T-cell (primary cell): ENCODE data around the gene CTSW. TPM values are rescaled to one million over a fixed set of nuclear protein-coding genes. Genes with fewer than 3 reads are reported as not detected.
A peak's percentile ranks its signal among the peaks of the same experiment; 100 is the strongest.

Experiments used
- ATAC-seq, 4 experiments: fragments of 200-7000 bp in 3 of 4; fragments of 150-1000 bp in 1 of 4; cut with Tn5 transposase; replicated peaks in 1 of 4; 1 replicate in 3 of 4; 2 replicates in 1 of 4; pipeline ENCODE4 v1.10.0; 2021; ENCODE audit warnings: moderate library complexity in 3 of 4, mild to moderate bottlenecking in 2 of 4, moderate number of reproducible peaks in 1 of 4
- CTCF ChIA-PET, 2 donors: fragments of 300-600 bp; sonication (Branson Sonifier 250); formaldehyde crosslinking; loops; one replicate each; lab custom pipeline; 2022; ENCODE audit warnings: antibody characterized with exemption in 2 of 2; lab: Charles Lee
- POLR2A ChIA-PET, 2 donors: fragments of 300-600 bp; sonication (Branson Sonifier 250); formaldehyde crosslinking; loops; one replicate each; lab custom pipeline; 2022; ENCODE audit warnings: antibody characterized with exemption in 2 of 2; lab: Charles Lee
- DNase-seq, 35 experiments: peaks; one replicate each; pipeline versions ENCODE4 v3.0.0 to v3.0.0-alpha.2; 2013 to 2023
- H3K27ac ChIP-seq: one replicate; pipeline ENCODE4 v1.5.1; 2013; ENCODE audit warnings: low read length
- H3K27me3 ChIP-seq, 2 experiments: replicated peaks in 1 of 2; 1 replicate in 1 of 2; 2 replicates in 1 of 2; pipeline versions ENCODE4 v1.6.1 to v1.7.0; 2013; ENCODE audit warnings: low read length in 1 of 2, mixed read lengths in 1 of 2; ENCODE audit not compliant: control insufficient read depth in 2 of 2, insufficient read depth in 2 of 2; ENCODE audit errors: extremely low read depth in 1 of 2
- H3K36me3 ChIP-seq, 2 donors: 1 replicate in 1 of 2; 2 replicates in 1 of 2; pipeline versions ENCODE4 v1.6.1 to v1.7.0; 2013; ENCODE audit warnings: low read length in 1 of 2; ENCODE audit not compliant: control insufficient read depth in 2 of 2, insufficient read depth in 1 of 2; ENCODE audit errors: extremely low read depth in 1 of 2
- H3K4me1 ChIP-seq, 2 experiments: 1 replicate in 1 of 2; 2 replicates in 1 of 2; pipeline versions ENCODE4 v1.6.1 to v1.7.0; 2013; ENCODE audit warnings: low read length in 2 of 2, mixed read lengths in 1 of 2; ENCODE audit not compliant: insufficient read depth in 2 of 2, control insufficient read depth in 1 of 2; ENCODE audit errors: extremely low read depth in 1 of 2
- H3K4me3 ChIP-seq, 2 donors: 1 replicate in 1 of 2; 2 replicates in 1 of 2; pipeline versions ENCODE4 v1.5.1 to v1.7.0; 2013; ENCODE audit warnings: mild to moderate bottlenecking in 2 of 2, low read length in 1 of 2, moderate library complexity in 1 of 2; ENCODE audit not compliant: control insufficient read depth in 1 of 2; ENCODE audit errors: extremely low read depth in 1 of 2
- H3K9me3 ChIP-seq: 2 replicates; pipeline ENCODE4 v1.7.0; 2013
- H3K27ac Mint-ChIP-seq, 2 donors: one replicate each; pipeline ENCODE4 v1.8.0; 2020 to 2021; ENCODE audit warnings: mild to moderate bottlenecking in 2 of 2, mixed read lengths in 2 of 2
- H3K27me3 Mint-ChIP-seq, 2 donors: one replicate each; pipeline ENCODE4 v1.8.0; 2021 to 2022; ENCODE audit warnings: mixed read lengths in 2 of 2
- H3K36me3 Mint-ChIP-seq: one replicate; pipeline ENCODE4 v1.8.0; 2021; ENCODE audit warnings: mixed read lengths
- H3K4me1 Mint-ChIP-seq, 3 donors: one replicate each; pipeline ENCODE4 v1.8.0; 2020 to 2022; ENCODE audit warnings: mixed read lengths in 3 of 3, mild to moderate bottlenecking in 1 of 3
- H3K4me3 Mint-ChIP-seq, 3 donors: one replicate each; pipeline ENCODE4 v1.8.0; 2020 to 2022; ENCODE audit warnings: mild to moderate bottlenecking in 3 of 3, mixed read lengths in 3 of 3, moderate library complexity in 3 of 3
- H3K9me3 Mint-ChIP-seq, 3 donors: one replicate each; pipeline ENCODE4 v1.8.0; 2020 to 2022; ENCODE audit warnings: mixed read lengths in 3 of 3
- WGBS: methylation state at CpG from one replicate; pipeline ENCODE4 v1.1.5; 2013; ENCODE audit warnings: missing lambda C conversion rate; ENCODE audit not compliant: insufficient coverage; 5-methylcytosine and 5-hydroxymethylcytosine counted together
- total RNA-seq, 35 experiments: library from RNA in 6 of 35; stranded (reverse) in 6 of 35; fragments of 120-200 nt in 1 of 35; gene quantifications; one replicate each; pipeline versions ENCODE4 v1.2.1 to v1.2.4 and lab custom pipeline; 2013 to 2026

CTSW gene
- total RNA-seq, 5 donors from 2014 or later (not counting 1 experiment from before 2014, with no cell fraction given) = 45.3 to 127 (median 66.4) TPM

DNA sequence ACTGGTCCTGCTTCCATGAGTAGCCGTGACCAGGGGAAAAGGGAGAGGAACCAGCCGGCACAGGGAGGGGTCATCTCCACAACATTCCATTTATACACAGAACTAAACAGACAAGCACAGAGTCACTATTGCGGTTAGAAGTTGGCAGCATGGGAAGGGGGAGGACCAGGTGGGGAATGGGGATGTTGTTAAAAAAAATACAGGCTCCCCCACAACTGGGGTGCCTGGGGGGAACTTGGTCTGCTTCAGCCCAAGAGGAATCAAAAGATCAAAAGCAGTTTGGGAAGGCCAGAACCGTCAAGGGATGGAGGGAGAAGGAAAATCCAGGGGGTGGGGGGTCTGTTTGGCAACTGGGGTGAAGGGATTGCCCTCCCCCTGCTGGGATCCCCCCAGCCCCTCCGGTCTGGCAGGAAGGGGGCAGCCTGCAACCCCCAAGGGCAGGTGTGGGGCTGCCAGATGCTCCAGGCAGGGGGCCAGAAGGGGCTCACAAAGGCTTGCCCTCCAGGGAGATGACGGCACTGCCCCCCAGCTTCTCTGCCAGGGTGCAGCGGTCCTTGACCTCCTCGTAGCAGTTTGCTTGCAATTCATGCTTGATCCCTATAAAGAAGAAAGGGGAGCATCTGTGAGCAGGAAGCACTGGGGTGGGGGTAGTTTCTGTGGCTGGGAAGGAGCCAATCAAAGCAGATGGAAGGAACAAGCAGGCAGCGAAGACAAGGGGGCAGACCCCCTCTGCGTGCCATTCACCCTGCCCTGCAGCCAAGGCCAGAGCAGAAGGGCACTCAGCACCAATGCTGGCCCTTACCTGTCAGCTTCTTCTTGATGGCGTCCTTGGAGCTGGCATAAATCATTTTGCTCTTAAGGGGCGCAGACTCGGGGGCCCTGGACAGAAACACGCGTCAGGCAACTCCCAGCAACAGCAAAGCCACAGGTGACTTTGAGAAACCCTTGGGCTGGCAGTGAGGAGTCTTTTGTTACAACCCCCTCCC lies 24.5 kb upstream of the CTSW start:
- no peak for ATAC-seq
- ChIA-PET CTCF (no interaction called here), POLR2A (no interaction called here)
- Mint-ChIP-seq H3K4me3 (peak overlapping the region; percentile 61 to 97 (median 86)), H3K27ac (peak overlapping the region; percentile 90 to 91), H3K9me3 (no peaks in the 10 kb centered on the region), H3K36me3 (peaks cover 48% of the 10 kb centered on the region), H3K4me1 (peaks cover 47 to 54% (median 53%) of the 10 kb centered on the region in 3 donors), H3K27me3 (no peaks in the 10 kb centered on the region)
- 90% methylated on average over 10 of the region's 15 CpGs for WGBS
- no peaks in the 10 kb centered on the region for H3K9me3 ChIP-seq
- H3K27me3 ChIP-seq = no peaks in the 10 kb centered on the region
- no peak for DNase-seq
- H3K36me3 ChIP-seq = peaks cover 21 to 62% of the 10 kb centered on the region in 2 donors
- H3K4me1 ChIP-seq = peaks cover 17 to 61% of the 10 kb centered on the region in 2 experiments
- no peak overlapping the region for H3K4me3 ChIP-seq
- no peak overlapping the region for H3K27ac ChIP-seq

DNA sequence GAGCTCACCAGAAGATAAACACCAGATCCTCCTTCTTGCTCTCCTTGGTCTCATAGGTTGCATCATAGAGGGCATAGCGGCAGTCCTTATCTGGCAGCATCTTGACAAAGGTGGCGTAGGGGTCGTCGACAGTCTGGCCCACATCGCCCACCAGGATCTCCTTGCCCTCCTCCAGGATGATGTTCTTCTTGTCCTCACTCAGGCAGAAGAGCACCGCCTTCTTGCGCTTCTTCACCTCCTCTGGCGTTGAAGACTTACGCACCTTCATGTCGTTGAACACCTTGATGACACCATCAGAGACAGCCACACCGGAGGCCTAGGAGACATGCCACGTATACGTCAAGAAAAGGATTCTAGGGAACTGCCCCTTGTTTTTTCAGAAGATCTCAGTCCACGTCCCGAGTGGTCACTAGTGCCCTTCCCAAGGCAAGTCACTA lies 23.7 kb upstream of the CTSW start:
- H3K36me3 ChIP-seq = peaks cover 21 to 57% of the 10 kb centered on the region in 2 donors
- peak overlapping the region; percentile 90 to 91 for H3K27ac Mint-ChIP-seq
- WGBS = 82% methylated on average over 15 of the region's 15 CpGs

DNA sequence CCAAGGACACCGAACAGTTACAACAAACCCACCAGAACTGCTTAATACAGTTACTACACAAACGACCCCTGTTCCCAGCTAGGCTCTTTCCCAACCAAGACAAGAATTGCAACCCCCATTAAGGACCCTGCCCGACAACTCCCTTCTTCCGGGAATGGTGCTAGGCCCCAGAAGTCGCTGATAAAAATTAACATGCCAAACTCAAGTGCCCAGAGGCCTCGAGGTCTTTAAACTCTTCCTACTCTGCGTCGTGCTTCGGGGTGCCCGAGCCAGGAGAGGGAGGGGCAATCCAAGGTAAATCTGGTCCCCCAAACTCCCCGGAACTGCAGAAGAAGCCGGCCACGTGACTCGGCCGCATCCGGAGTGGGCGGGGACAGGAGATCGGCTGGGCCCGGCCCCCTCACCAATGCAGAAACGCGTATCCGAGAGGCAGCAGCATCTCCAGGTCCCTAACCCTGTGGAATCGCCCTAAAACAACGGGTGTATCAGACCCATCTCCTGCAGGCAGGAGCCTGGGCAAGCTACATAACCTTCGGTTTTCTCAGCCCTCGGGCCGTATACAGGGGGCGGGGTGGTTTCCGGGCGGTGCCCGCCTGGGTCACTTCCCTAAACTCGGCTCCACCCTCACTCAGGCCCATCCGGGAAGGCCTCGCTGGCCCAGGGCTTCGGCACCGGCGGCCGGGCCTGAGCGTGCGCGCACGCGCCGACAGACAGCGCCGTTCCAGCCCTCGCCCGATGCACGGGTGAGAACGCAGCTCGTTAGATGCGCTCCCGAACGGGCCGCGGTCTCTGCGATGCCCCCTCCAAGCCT lies 22.7 kb upstream of the CTSW start:
- peaks cover 59 to 65% (median 64%) of the 10 kb centered on the region in 3 donors for H3K4me1 Mint-ChIP-seq
- peaks cover 14 to 51% of the 10 kb centered on the region in 2 donors for H3K36me3 ChIP-seq

More for the DNA sequence above, 23.7 kb upstream of the CTSW start:
- H3K4me1 ChIP-seq = peaks cover 17 to 64% of the 10 kb centered on the region in 2 experiments
- H3K27ac ChIP-seq = peak overlapping the region; percentile 40
- DNase-seq (peak in 1 of 35 experiments; percentile 14), ATAC-seq (no peak)
- Mint-ChIP-seq H3K4me3 (peak overlapping the region; percentile 84 to 97 (median 86)), H3K27me3 (no peaks in the 10 kb centered on the region), H3K9me3 (no peaks in the 10 kb centered on the region), H3K4me1 (peaks cover 51 to 56% (median 55%) of the 10 kb centered on the region in 3 donors), H3K36me3 (peaks cover 48% of the 10 kb centered on the region)
- ChIA-PET POLR2A (no interaction called here), CTCF (no interaction called here)
- H3K4me3 ChIP-seq = peak overlapping the region; percentile 90 to 93
- no peaks in the 10 kb centered on the region for H3K9me3 ChIP-seq
- no peaks in the 10 kb centered on the region for H3K27me3 ChIP-seq

DNA sequence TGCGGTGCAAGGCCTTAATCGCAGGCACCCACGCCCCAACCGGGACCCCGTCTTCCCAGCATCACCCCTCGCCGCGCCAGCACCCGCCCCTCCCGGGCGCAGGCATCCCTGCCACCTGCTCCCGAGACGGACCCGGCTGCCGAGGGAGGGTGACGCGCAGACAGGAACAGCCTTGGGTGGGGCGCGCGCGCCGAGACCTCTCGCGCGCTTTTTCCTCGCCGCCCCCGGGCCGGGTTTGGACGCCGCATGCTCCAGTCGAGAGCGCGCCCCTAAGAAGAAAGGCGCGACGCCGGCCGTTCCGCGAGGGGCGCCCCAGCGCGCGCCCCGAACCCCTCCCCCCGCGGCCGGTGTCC lies 22.2 kb upstream of the CTSW start:
- Histone ChIP-seq H3K4me3 (peak overlapping the region; percentile 90 to 93), H3K27me3 (no peaks in the 10 kb centered on the region), H3K36me3 (peaks cover 11 to 50% of the 10 kb centered on the region in 2 donors), H3K9me3 (no peaks in the 10 kb centered on the region), H3K4me1 (peaks cover 22 to 80% of the 10 kb centered on the region in 2 experiments), H3K27ac (peak overlapping the region; percentile 25)
- H3K27me3 Mint-ChIP-seq = no peaks in the 10 kb centered on the region
- H3K9me3 Mint-ChIP-seq = no peaks in the 10 kb centered on the region
- ATAC-seq (peak; percentile 4 to 17 (median 10)), DNase-seq (peak; percentile 32 to 76 (median 60))
- WGBS = under 1% methylated on average over 45 of the region's 49 CpGs
- H3K4me1 Mint-ChIP-seq = peaks cover 59 to 64% (median 62%) of the 10 kb centered on the region in 3 donors
- CTCF ChIA-PET = no interaction called here
- POLR2A ChIA-PET = no interaction called here
- H3K27ac Mint-ChIP-seq = no peak overlapping the region
- peaks cover 38% of the 10 kb centered on the region for H3K36me3 Mint-ChIP-seq
- H3K4me3 Mint-ChIP-seq = peak overlapping the region; percentile 84 to 97 (median 86)

More for the DNA sequence above, 22.7 kb upstream of the CTSW start:
- under 1% methylated on average over 57 of the region's 57 CpGs for WGBS
- Histone ChIP-seq H3K4me1 (peaks cover 22 to 74% of the 10 kb centered on the region in 2 experiments), H3K9me3 (no peaks in the 10 kb centered on the region), H3K27me3 (no peaks in the 10 kb centered on the region), H3K27ac (peak overlapping the region; percentile 40), H3K4me3 (peak overlapping the region; percentile 90 to 93)
- Mint-ChIP-seq H3K27me3 (no peaks in the 10 kb centered on the region), H3K4me3 (peak overlapping the region; percentile 84 to 97 (median 86)), H3K27ac (peak overlapping the region; percentile 90 to 91), H3K9me3 (no peaks in the 10 kb centered on the region), H3K36me3 (peaks cover 42% of the 10 kb centered on the region)
- CTCF ChIA-PET = no interaction called here
- POLR2A ChIA-PET = no interaction called here
- peak; percentile 9 to 26 (median 19) for ATAC-seq
- DNase-seq = peak; percentile 67 to 88 (median 82)

- ATAC-seq = peak; percentile 64 to 69 (median 67)
- H3K36me3 Mint-ChIP-seq = peaks cover 44% of the 10 kb centered on the region
- no peaks in the 10 kb centered on the region for H3K9me3 Mint-ChIP-seq
- no peaks in the 10 kb centered on the region for H3K27me3 Mint-ChIP-seq
- Histone ChIP-seq H3K27ac (peak within 1 kb of the TSS; percentile 83), H3K9me3 (no peaks in the 10 kb centered on the region), H3K4me1 (peaks cover 22 to 85% of the 10 kb centered on the region in 2 experiments), H3K27me3 (no peaks in the 10 kb centered on the region), H3K36me3 (peaks cover 11 to 50% of the 10 kb centered on the region in 2 donors), H3K4me3 (peak within 1 kb of the TSS; percentile 90 to 93)
- peak; percentile 91 to 98 (median 96) for DNase-seq
- H3K4me3 Mint-ChIP-seq = peak within 1 kb of the TSS; percentile 92 to 97 (median 97)
- ChIA-PET POLR2A (interaction anchor here (0.6 to 2.6 kb wide), 6 partner anchors 29 to 492 kb away, joined by 3 to 20 read pairs (median 6); partner anchors contain the start of gene CCDC85B (in 1 of the 2)), CTCF (interaction anchor here in 1 of 2 donors (0.6 to 3.6 kb wide), 4 partner anchors 26 to 249 kb away, joined by 3 to 167 read pairs (median 8); partner anchors contain the start of genes CCDC85B, FIBP and PCNX3)
- H3K27ac Mint-ChIP-seq = peak within 1 kb of the TSS; percentile 95 to 97
- under 1% methylated on average over 80 of the region's 92 CpGs for WGBS
- H3K4me1 Mint-ChIP-seq = peaks cover 59 to 67% (median 67%) of the 10 kb centered on the region in 3 donors
Measured at GRCh38 chr11:65857853-65858680, 21.6 kb upstream of the CTSW start, which contains the start of gene CFL1. Gene CFL1 (minus strand): TSS chr11:65858180. CDS start chr11:65858099, 81 bp downstream.
